ENCODE measurements around the gene PRMT5. TPM values are rescaled to one million over a fixed set of nuclear protein-coding genes. Genes with fewer than 3 reads are reported as not detected.

Gene PRMT5
- total RNA-seq: 10 to 100 TPM; 32.0 to 36.5 TPM
- 10 to 100 TPM; 27.7 to 36.2 TPM for polyA plus RNA-seq
- long read RNA-seq, donor 1, transcript PRMT5-202 (17 exons, 2,531 nt): major isoform, 98 of 154 reads
- long read RNA-seq, donor 1, transcript PRMT5-204 (17 exons, 2,418 nt): minor isoform, 12 of 154 reads
- long read RNA-seq, donor 1, partial matches to known transcripts: 8 of 154 reads
- long read RNA-seq, donor 1, other reads (novel, unspliced or antisense): 33 of 154 reads
- long read RNA-seq, donor 2, transcript PRMT5-202 (17 exons, 2,531 nt): major isoform, 18 of 28 reads
- long read RNA-seq, donor 2, partial matches to known transcripts: 4 of 28 reads
- long read RNA-seq, donor 2, other reads (novel, unspliced or antisense): 2 of 28 reads

GRCh38 chr14:22929104-22929960, at the start of gene PRMT5:
Gene PRMT5 (minus strand): TSS chr14:22929376. CDS start chr14:22929361, 15 bp downstream.
- Histone ChIP-seq H3K27ac (ENCODE audit: low read depth in 1 of 2, low read length in 2 of 2) (peak within 1 kb of the TSS; percentile 39 to 78), H3K4me1 (ENCODE audit: control insufficient read depth in 1 of 2, insufficient read depth in 2 of 2, low read length in 2 of 2) (no peaks in the 10 kb centered on the region), H3K27me3 (ENCODE audit: control insufficient read depth in 1 of 2, insufficient read depth in 2 of 2, low read length in 1 of 2) (no peaks in the 10 kb centered on the region), H3K9me3 (ENCODE audit: control insufficient read depth, low read length) (no peaks in the 10 kb centered on the region), H3K36me3 (ENCODE audit: control insufficient read depth in 1 of 2, insufficient read depth in 2 of 2, low read length in 1 of 2) (no peaks in the 10 kb centered on the region), H3K4me3 (ENCODE audit: low read length in 2 of 2) (peak within 1 kb of the TSS; percentile 49 to 59)
- WGBS, 2 donors: 0% methylated on average over 51 of the region's 51 CpGs
- DNase-seq (peak; percentile 99 to 100), ATAC-seq (ENCODE audit: low FRiP score) (peak; percentile 99)
- intact Hi-C loops (cut with DNase I): no loop called here

- Histone ChIP-seq H3K36me3 (ENCODE audit: control insufficient read depth in 1 of 2, insufficient read depth in 2 of 2, low read length in 1 of 2) (no peaks in the 10 kb centered on the region), H3K27ac (ENCODE audit: low read depth in 1 of 2, low read length in 2 of 2) (peak overlapping the region in 1 of 2 donors; percentile 80), H3K27me3 (ENCODE audit: control insufficient read depth in 1 of 2, insufficient read depth in 2 of 2, low read length in 1 of 2) (no peaks in the 10 kb centered on the region), H3K9me3 (ENCODE audit: control insufficient read depth, low read length) (no peaks in the 10 kb centered on the region), H3K4me3 (ENCODE audit: low read length in 2 of 2) (no peak overlapping the region), H3K4me1 (ENCODE audit: control insufficient read depth in 1 of 2, insufficient read depth in 2 of 2, low read length in 2 of 2) (peaks cover 5% of the 10 kb centered on the region in 2 donors)
- DNase-seq: no peak
- intact Hi-C loops (cut with DNase I): no loop called here
- no peak for ATAC-seq (ENCODE audit: low FRiP score)
- WGBS, 2 donors: 49 to 57% methylated on average over 3 of the region's 3 CpGs
Measured at GRCh38 chr14:22978487-22978837, 49.3 kb upstream of the PRMT5 start.

- 6 to 9% methylated on average over 8 of the region's 8 CpGs for WGBS, 2 donors
- DNase-seq (peak; percentile 73 to 90), ATAC-seq (ENCODE audit: low FRiP score) (peak; percentile 5)
Measured at GRCh38 chr14:22977684-22978486, 48.7 kb upstream of the PRMT5 start.

GRCh38 chr14:22977434-22977683, 48.2 kb upstream of the PRMT5 start:
- H3K4me1 ChIP-seq (ENCODE audit: control insufficient read depth in 1 of 2, insufficient read depth in 2 of 2, low read length in 2 of 2): peaks cover 5% of the 10 kb centered on the region in 2 donors

More at GRCh38 chr14:22977684-22978486, 48.7 kb upstream of the PRMT5 start:
- H3K9me3 ChIP-seq (ENCODE audit: control insufficient read depth, low read length): no peaks in the 10 kb centered on the region
- H3K27ac ChIP-seq (ENCODE audit: low read depth in 1 of 2, low read length in 2 of 2): peak overlapping the region; percentile 16 to 89
- no peaks in the 10 kb centered on the region for H3K27me3 ChIP-seq (ENCODE audit: control insufficient read depth in 1 of 2, insufficient read depth in 2 of 2, low read length in 1 of 2)
- H3K4me3 ChIP-seq (ENCODE audit: low read length in 2 of 2): no peak overlapping the region
- H3K36me3 ChIP-seq (ENCODE audit: control insufficient read depth in 1 of 2, insufficient read depth in 2 of 2, low read length in 1 of 2): no peaks in the 10 kb centered on the region
- peaks cover 5% of the 10 kb centered on the region in 2 donors for H3K4me1 ChIP-seq (ENCODE audit: control insufficient read depth in 1 of 2, insufficient read depth in 2 of 2, low read length in 2 of 2)
- intact Hi-C loops (cut with DNase I): no loop called here

GRCh38 chr14:22976620-22977433, 47.7 kb upstream of the PRMT5 start:
- ATAC-seq (ENCODE audit: low FRiP score) (no peak), DNase-seq (no peak)
- Histone ChIP-seq H3K27me3 (ENCODE audit: control insufficient read depth in 1 of 2, insufficient read depth in 2 of 2, low read length in 1 of 2) (no peaks in the 10 kb centered on the region), H3K4me3 (ENCODE audit: low read length in 2 of 2) (no peak overlapping the region), H3K4me1 (ENCODE audit: control insufficient read depth in 1 of 2, insufficient read depth in 2 of 2, low read length in 2 of 2) (peaks cover 5% of the 10 kb centered on the region in 2 donors), H3K27ac (ENCODE audit: low read depth in 1 of 2, low read length in 2 of 2) (peak overlapping the region in 1 of 2 donors; percentile 89), H3K9me3 (ENCODE audit: control insufficient read depth, low read length) (no peaks in the 10 kb centered on the region), H3K36me3 (ENCODE audit: control insufficient read depth in 1 of 2, insufficient read depth in 2 of 2, low read length in 1 of 2) (peaks cover 0 to 2% of the 10 kb centered on the region in 2 donors)
- intact Hi-C loops (cut with DNase I): no loop called here
- 42 to 47% methylated on average over 6 of the region's 6 CpGs for WGBS, 2 donors

More at GRCh38 chr14:22977434-22977683, 48.2 kb upstream of the PRMT5 start:
- H3K4me3 ChIP-seq (ENCODE audit: low read length in 2 of 2): no peak overlapping the region
- intact Hi-C loops (cut with DNase I): no loop called here
- peak overlapping the region in 1 of 2 donors; percentile 89 for H3K27ac ChIP-seq (ENCODE audit: low read depth in 1 of 2, low read length in 2 of 2)
- ATAC-seq (ENCODE audit: low FRiP score) (no peak), DNase-seq (no peak)
- no peaks in the 10 kb centered on the region for H3K9me3 ChIP-seq (ENCODE audit: control insufficient read depth, low read length)
- no peaks in the 10 kb centered on the region for H3K27me3 ChIP-seq (ENCODE audit: control insufficient read depth in 1 of 2, insufficient read depth in 2 of 2, low read length in 1 of 2)
- peaks cover 0 to under 1% of the 10 kb centered on the region in 2 donors for H3K36me3 ChIP-seq (ENCODE audit: control insufficient read depth in 1 of 2, insufficient read depth in 2 of 2, low read length in 1 of 2)

GRCh38 chr14:22974530-22975313, 45.5 kb upstream of the PRMT5 start:
- H3K9me3 ChIP-seq (ENCODE audit: control insufficient read depth, low read length): no peaks in the 10 kb centered on the region
- intact Hi-C loops (cut with DNase I): no loop called here
- ATAC-seq (ENCODE audit: low FRiP score) (no peak), DNase-seq (no peak)
- WGBS, 2 donors: 67 to 68% methylated on average over 9 of the region's 9 CpGs
- no peaks in the 10 kb centered on the region for H3K27me3 ChIP-seq (ENCODE audit: control insufficient read depth in 1 of 2, insufficient read depth in 2 of 2, low read length in 1 of 2)
- no peak overlapping the region for H3K4me3 ChIP-seq (ENCODE audit: low read length in 2 of 2)
- H3K27ac ChIP-seq (ENCODE audit: low read depth in 1 of 2, low read length in 2 of 2): no peak overlapping the region
- H3K4me1 ChIP-seq (ENCODE audit: control insufficient read depth in 1 of 2, insufficient read depth in 2 of 2, low read length in 2 of 2): peaks cover 5% of the 10 kb centered on the region in 2 donors
- peaks cover 0 to 2% of the 10 kb centered on the region in 2 donors for H3K36me3 ChIP-seq (ENCODE audit: control insufficient read depth in 1 of 2, insufficient read depth in 2 of 2, low read length in 1 of 2)

- ATAC-seq (ENCODE audit: low FRiP score): peak; percentile 84
- no peak for DNase-seq
- Histone ChIP-seq H3K27me3 (ENCODE audit: control insufficient read depth in 1 of 2, insufficient read depth in 2 of 2, low read length in 1 of 2) (no peaks in the 10 kb centered on the region), H3K27ac (ENCODE audit: low read depth in 1 of 2, low read length in 2 of 2) (no peak overlapping the region), H3K4me1 (ENCODE audit: control insufficient read depth in 1 of 2, insufficient read depth in 2 of 2, low read length in 2 of 2) (peaks cover 5% of the 10 kb centered on the region in 2 donors), H3K36me3 (ENCODE audit: control insufficient read depth in 1 of 2, insufficient read depth in 2 of 2, low read length in 1 of 2) (peaks cover 3 to 5% of the 10 kb centered on the region in 2 donors), H3K9me3 (ENCODE audit: control insufficient read depth, low read length) (no peaks in the 10 kb centered on the region), H3K4me3 (ENCODE audit: low read length in 2 of 2) (no peak overlapping the region)
- 77 to 89% methylated on average over 6 of the region's 6 CpGs for WGBS, 2 donors
- intact Hi-C loops (cut with DNase I): no loop called here
Measured at GRCh38 chr14:22973217-22974032, 44.2 kb upstream of the PRMT5 start.

All from aorta (tissue), 5 donors.